NCI-H2029 (cell line): ENCODE results near the gene STX16.

ENCODE experiments used
- DNase-seq: peaks from one replicate; lab custom pipeline; 2025; lab: John Stamatoyannopoulos, UW

STX16 gene

DNA sequence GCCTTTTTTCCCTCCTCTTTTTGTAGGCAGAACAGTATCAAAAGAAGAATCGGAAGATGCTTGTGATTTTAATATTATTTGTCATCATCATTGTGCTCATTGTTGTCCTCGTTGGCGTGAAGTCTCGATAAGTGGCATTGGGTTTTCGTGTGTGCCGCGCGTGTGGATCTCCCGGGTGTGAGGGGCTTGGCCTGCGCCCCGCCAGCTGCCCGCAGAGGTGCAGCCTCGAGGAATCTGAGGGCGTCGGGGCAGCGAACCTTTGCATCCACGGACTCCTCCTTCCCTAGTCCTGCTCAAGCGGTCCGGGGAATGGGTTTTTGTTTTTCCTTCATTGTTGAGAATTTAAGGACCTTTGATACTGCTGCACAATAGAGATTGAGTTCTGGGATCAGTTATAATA lies 25.1 kb downstream of the STX16 start:
- no peak for DNase-seq

DNA sequence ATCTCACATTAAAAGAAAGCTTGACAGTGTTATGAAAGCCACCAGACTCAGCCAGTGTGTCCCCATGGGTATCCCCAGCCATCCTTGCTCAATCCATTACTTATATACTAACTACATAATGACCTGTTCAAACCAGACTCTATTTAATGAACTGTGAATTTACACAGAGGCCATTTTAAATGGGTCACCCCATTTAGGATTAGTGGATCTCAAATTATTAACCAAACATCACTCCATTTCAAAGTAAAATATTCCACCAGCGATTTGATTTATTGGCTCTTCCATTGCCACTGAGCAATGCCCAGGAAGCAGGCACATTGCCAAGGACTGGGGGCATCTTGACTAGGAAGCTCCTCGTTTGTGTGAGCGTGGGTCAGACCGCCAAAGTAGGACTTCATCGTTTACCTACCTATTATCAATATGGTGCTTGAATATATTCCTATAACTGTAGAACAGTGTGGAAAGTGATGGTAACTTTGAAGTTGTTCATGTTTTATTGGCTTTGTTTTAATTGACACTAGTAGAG lies 26.1 kb downstream of the STX16 start:
- no peak for DNase-seq

DNA sequence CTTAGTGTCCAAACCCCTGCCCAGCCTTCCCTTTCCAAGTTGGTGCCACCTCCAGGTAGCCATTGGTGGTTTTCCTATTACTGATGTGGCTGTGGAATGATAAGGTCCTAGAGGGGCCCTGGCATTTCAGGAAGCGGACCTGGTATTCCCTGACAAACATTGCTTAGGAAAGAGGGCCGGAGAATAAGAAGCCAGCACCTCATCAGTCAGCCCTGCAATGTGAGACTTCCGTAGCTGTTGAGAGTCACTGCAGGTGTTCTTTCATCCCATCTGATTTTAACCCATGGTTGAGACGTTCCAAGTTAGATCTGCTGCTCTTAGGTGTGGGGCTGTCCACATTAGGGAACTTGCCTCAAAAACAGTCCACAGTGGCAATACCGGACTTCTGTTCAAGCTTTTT lies 26.7 kb downstream of the STX16 start:
- no peak for DNase-seq

DNA sequence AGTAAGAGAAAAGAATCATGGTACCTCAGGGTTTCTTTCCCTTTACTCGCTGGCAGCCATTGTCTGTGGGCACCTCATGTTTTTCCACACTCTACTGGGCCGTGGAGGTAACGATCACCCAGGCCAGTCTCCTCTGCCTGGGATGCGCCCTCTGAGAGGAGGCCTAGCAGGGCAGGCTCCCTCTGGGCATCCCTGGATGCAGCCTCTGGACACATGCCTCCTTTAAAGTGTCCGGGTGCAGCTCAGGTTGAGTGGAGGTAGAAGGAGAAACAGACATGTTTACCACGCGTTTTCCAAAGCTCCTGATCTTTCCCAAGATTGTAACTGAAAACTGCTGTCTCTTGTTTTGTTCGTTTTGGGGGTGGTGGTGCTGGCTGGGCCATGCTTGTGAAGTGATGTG lies 27.7 kb downstream of the STX16 start:
- DNase-seq = no peak

DNA sequence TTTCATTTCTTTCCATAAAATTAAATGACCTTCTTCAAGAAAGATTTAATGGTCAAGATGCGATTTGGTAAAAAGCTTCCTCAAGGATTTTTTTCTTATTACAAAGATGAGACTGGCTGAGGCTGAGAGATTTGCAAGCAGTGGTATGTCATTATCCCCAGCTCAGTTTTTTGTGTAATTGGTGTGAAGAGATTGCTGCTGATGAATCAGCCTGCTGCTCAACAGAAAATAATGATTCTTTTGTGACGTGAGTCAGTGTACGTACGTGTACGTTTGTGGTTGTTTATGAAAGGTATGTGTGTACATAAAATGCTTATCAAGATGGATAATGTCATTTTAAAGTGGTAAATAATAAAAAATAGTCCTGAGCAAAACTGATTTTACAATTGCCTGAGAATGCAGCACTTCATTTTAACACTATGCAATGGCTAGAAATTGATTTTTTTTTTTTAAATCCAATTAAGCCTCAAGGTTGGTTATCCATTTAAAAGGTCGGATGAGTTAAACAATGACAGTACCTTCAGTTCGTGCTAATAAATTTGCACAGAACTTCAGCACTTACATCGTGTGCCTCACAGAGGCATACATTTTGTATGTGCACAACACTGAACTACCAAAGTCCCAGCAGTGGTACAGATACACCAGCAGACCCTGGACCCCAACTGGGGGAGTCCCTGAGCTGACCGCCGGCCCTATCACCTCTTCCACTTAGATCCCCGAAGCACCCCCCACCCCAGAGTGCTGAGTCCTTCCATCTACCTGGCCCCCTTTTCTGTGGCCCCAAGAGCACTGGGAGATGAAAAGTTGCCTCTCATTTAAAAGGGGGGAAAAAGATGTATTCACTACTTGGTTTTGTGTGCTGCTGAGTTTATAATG lies 31.8 kb downstream of the STX16 start:
- no peak for DNase-seq

DNA sequence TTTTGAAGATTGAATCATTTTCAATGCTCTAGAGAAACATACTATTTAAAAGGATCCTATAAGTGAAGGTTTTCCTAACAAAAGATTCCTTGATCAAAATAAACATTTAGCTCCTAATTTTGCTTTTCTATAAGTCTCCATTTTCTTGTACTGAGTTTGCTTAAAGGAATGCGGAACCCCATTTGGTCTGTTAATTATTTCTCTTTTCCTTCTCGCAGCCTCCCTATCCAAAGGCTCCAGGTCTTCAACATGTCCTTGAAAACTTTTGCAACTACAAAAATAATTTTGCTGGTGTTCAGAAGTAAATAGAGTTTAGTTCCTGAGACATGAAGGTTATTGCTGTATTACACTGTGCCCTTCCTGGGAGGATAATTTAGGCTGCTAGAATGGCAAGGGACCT lies 33.2 kb downstream of the STX16 start:
- DNase-seq = no peak

DNA sequence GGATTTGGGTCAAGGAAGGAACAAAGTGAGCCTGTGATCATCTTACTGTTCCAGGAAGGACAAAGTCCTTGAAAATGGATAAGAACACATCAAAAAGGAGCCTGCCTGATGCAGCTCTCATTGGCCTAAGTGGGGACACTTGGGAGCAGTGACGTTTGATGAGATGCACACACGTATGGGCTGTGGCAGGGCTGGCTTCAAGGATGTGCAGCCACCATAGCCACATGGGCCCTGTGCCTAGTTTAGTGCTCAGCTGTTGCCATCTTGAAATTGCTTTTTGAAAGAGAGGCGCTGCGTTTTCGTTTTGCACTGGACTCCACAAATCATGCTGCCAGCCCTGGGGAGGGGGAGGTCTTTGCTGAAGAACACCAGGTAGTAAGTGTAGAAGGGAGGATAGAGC lies 34.9 kb downstream of the STX16 start:
- DNase-seq = no peak

DNA sequence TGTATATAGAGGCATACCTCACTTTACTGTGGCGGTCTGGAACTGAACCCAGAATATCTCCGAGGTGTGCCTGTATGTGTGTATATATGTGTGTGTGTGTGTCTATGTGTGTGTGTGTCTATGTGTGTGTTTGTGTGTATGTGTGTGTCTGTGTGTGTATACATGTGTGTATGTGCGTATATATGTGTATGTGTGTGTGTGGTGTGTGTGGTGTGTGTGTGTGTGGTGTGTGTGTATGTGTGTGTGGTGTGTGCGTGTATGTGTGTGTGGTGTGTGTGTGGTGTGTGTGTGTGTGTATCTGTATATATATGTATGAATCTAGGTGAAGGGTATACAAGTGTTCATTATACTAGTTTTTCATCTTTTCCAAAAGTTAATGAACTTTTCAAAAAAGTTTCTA lies 37.3 kb downstream of the STX16 start:
- DNase-seq = no peak

DNA sequence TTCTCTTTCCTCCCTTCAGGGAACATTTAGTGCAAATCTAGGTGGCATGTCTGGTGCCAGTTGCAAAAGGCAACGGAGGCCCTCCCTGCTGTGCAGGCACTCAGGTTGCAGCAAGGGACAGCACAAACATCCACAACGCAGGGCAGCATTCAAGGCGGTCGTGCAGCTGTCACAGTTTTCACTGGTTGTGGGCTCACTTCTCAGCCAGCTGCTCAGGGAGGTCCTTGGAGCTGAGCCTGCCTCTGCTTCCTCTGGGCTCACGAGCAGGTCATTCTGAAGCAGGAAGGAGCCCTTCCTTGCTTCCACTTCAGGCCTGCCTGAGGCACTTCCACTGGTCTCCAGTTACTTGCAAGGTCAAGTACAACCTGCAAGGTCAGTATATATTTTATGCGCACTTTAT lies 37.8 kb downstream of the STX16 start:
- DNase-seq = no peak

DNA sequence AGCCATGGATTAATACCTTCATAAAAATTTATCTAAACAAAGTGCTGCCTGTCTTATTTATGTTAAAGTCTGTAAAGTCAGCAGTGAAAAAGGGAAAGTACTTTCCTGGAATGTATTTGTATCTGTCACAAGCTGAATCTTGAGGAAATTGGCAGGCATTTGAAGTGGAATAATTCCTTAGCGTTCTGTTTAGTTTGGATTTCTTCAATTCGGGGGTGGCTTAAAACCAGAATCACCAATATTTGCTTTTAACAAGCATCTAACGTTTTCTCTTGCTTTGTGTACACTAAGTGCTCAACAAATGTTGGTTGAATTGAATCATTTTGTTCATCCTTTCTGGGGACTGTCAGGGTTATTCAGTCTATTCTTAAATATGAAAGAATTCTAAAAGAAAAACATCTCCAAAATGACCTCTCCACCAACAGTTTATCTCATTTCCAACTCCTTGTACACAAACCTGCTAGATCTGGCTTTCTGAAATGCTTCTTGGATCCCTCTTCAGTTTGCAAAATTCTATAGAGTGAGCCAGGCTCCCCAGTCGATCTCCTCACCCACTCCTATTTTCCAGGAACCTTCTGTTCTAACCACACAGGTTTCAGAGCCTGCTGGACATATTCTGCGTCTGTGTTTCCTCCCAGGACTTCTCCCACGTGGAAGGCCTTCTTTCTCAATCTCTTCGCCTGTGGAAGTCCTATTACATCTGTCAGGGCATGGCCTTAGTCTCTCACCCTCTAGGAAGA lies 39.5 kb downstream of the STX16 start:
- DNase-seq = no peak

DNA sequence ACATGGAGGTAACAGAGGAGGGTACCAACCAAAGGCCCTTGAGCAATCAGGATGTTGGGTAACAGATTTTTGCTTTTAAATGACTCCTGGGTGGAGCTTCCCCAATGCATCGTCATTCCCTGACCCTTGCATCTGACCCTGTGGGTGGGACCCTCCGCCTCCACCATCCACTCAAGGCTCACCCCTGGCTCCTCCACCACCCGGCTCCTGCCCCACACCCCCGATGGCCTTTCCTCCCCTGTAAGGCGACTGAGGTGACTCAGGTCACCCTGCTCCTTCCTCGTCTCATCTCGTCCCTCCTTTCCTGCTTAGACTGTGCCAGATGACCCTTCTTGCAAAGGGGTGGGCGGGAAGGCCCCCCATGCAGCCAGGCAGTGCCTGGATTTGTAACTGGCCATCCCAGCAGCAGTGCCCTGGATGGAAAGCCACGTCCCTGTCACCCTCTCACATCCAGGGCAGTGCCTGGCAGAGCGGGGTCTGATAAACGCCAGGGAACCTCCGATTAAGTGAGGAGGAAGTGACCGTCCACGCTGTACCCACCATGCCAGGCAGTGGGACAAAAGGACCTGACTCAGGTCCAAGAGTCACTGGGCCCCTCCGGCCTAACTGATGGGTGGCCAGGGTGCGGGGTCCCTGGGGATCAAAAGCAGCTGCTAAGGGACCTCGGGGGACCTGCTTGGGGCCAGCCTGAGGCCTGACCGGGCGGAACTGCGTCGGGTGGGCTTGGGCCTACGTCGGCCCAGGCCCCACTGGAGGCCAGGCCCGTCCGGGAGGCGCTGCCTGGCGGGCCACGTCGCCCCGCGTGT lies 40.9 kb downstream of the STX16 start:
- DNase-seq = no peak

DNA sequence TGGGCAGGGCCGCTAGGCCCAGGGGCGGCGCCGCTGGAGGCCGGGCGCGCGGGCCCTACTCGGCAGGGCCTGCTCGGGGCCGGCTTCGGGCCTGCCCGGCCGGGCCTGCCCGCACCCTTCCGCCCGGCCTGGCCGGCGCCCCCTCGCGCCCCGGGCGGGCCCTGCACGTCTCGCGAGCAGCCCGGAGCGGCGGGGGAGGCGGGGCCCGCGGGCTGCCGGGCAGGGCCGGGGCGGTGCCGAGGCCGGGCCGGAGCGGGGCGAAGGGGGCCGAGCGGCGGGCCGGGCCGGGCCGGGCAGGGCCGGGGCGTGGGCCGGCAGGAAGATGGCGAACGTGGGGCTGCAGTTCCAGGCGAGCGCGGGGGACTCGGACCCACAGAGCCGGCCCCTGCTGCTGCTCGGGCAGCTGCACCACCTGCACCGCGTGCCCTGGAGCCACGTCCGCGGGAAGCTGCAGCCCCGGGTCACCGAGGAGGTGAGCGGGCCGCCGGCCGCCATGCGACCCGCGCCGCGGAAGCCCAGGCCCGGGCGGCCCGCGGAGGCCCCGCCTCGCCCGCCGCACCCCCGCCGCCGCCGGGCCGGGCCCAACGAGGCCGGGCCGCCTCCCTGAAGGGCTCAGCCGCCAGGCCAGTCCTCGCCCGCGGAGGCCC lies 41.6 kb downstream of the STX16 start, which contains the start of gene NPEPL1:
NPEPL1 (plus strand) TSS at position 222 of the 647 bp plus-strand sequence; CDS start at position 323, 101 bp downstream.
- peak; percentile 39 for DNase-seq

DNA sequence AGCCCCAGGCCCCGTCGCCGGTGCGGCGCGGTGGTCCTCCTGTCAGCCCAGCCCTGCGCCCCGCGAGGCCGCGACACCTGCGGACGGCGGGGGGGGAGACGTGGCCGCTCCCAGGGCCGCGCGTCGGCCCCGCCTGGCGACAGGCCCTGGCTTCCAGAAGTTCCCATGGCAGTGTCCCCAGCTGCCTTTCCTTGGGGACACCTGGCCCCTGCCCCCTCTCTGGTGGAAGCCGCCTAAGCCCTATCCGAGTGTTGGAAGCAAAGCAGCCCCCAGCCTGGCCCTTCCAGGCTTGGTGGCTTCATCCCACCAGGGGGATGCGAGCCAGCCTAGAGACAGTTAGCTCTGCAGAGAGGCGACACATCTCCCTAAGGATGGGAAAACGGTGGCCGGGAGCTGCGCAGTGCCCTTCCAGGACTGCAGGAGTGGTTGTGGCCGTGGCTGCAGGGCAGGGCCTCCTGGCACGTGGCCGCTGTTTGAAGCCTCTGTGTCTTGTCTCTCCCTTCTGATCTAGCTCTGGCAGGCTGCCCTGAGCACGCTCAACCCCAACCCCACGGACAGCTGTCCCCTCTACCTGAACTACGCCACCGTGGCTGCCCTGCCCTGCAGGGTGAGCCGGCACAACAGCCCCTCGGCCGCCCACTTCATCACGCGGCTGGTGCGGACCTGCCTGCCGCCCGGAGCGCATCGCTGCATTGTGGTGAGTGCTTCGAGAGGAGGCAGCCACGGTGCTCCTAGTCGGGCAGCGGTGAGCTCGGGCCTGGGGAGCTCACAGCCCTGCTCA lies 42.3 kb downstream of the STX16 start:
- DNase-seq = no peak

DNA sequence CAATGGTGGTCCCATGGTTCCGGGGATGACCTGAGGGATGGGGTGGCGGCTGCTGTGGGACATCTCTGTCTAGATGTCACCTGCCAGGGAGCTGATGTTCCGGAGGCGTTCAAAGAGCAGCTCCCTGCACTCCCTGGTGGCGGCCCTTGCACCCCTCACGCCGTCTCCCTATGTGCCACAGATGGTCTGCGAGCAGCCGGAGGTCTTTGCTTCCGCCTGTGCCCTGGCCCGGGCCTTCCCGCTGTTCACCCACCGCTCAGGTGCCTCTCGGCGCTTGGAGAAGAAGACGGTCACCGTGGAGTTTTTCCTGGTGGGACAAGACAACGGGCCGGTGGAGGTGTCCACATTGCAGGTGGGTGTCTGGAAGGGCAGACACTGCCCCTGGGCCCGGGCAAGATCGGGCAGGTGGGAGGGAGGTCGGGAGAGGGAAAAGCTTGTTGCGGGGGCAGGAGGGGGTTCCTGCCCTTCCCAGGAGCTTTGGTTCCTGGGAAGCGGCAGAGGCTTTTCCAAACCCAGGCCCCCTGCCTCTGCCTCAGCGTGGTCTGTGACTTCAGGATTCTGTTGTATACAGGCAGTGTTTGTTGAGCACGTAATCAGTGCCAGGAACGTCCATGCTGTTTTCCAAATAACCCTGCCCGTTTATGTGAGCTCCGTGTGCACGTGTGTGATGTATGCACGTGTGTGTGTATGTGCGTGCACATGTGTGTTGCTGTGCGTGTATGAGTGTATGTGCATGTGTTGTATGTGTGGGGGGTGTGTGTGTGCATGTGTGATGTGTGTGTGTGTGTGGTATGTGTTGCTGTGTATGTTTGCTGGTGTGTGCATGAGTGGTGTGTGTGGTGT lies 43.4 kb downstream of the STX16 start:
- DNase-seq = no peak

DNA sequence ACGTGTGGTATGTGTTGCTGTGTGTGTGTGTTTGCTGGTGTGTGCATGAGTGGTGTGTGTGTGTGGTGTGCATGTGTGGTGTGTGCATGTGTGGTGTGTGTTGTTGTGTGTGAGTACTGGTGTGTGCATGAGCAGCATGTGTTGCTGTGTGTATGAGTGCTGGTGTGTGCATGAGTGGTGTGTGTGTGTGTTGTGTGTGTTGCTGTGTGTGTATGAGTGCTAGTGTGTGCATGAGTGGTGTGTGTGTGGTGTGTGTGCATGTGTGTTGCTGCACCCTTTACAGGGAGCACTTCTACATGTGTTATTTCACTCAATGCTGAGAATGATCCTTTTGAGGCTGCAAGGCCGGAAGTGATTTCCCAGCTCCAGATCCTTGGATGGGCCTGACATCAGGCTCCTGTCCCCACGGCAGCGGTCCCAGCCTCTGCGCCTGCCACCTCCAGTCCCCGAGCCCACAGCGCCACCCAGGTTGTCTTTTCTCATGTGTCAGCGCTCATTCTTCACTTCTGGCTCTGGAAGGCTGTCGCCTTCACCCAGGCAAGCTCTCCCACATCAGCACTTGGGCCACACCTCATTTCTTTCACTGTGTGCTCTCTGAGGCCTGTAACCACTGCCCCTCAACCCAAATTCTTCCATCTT lies 44.1 kb downstream of the STX16 start:
- no peak for DNase-seq

DNA sequence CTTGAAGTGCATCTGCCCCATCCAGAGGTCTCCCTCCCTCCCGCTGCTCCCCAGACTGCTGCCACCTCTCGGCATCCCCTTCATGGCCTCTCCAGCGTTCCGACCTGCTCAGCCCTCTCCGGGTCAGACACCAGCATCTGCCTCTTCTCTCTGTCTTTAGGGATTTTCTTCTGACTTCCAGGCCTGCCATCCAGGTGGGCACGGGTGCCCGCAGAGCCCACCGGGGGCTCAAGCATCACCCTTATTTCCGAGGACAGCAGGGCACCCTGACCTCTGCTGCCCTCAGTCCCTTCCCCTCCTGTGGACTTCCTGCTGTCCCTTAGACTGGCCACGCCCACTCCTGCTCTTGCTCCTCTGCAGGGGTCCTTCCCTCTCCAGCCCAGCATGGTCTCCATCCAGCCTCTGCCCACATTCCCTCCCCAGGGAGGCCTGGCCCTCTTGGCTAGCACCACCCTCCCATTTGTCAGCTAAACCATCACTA lies 44.9 kb downstream of the STX16 start:
- no peak for DNase-seq

DNA sequence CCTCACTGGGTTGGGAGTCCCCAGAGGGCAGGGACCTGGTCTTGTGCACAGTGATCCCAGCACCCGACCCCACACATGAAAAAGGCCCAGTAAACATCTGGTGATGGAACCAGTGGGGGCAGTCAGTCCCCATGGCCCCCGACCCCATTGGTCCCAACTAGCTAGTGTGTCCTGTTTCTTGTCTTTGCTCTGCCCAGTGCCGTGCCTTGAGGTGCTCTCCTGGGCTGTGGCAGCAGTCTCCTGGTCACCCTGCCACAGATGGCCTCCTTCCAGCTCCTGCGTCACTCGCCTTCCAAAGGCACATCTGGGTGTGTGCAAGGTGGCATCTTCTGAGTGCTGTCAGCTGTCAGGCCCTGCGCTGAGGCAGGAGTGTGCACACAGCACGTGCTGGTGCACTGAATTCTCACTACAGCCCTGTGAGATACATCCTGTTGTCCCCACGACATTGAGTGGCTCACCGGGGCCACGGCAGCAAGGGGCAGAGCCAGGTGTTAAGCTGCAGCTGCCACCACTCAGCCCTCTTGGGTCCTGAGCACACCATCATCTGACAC lies 45.4 kb downstream of the STX16 start:
- no peak for DNase-seq

DNA sequence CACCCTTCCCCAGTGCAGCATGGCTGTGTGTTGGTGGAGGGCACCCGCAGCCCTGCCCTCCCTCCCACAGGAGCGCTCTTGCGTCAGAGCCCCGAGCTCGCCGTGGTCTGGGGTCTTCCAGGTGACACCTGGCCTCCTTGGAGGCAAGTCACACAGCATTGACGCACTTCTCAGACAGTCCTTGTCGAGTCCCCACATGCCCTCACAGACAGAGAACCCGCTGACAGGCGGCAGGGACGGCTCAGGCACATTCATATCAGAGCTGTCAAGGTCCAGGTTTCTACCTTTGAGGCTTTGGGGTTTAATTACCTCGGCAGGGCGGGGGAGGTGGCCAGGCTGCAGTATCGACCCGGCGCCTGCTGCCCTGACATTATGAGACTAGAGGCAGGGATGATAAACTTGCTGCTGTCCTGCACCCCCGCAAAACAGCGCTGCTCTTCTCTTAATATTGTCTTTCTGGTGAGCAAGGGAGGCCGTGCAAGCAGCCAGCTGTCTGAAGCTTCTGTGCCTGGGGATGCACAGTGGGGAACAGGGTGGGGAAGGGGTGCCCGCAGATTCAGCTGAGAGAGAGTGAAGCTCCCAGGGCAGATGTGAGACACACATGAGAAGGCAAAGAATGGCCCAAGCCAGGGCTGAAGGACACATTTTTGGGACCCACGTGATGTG lies 46.3 kb downstream of the STX16 start:
- no peak for DNase-seq
